ENCODE results near the gene OTUD5.
"Not testable (repeated sequence)": the region's sequence is repeated elsewhere in the genome, so short reads cannot be mapped to it uniquely, and the experiment has no call there.

OTUD5 gene, protein sequence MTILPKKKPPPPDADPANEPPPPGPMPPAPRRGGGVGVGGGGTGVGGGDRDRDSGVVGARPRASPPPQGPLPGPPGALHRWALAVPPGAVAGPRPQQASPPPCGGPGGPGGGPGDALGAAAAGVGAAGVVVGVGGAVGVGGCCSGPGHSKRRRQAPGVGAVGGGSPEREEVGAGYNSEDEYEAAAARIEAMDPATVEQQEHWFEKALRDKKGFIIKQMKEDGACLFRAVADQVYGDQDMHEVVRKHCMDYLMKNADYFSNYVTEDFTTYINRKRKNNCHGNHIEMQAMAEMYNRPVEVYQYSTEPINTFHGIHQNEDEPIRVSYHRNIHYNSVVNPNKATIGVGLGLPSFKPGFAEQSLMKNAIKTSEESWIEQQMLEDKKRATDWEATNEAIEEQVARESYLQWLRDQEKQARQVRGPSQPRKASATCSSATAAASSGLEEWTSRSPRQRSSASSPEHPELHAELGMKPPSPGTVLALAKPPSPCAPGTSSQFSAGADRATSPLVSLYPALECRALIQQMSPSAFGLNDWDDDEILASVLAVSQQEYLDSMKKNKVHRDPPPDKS

DNA sequence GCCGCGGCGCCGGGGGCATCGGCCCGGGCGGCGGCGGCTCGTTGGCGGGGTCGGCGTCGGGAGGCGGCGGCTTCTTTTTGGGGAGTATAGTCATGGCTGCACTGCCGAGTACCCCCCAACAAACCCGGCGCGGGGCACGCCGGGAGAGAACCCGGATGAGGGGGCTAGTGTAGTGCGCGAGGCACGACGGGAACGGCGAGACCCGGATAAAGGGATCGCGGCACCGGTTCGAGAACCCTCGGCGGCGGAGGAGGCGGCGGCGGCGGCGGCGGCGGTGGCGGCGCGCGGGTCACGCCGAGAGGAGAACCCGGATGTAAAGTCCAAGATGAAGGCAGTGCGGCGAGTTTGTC is at the start of gene OTUD5:
Gene OTUD5 (minus strand): TSS at position 131 of the 350 bp plus-strand sequence. CDS start 37 bp downstream, at position 94.
- no peak for FAIRE-seq

DNA sequence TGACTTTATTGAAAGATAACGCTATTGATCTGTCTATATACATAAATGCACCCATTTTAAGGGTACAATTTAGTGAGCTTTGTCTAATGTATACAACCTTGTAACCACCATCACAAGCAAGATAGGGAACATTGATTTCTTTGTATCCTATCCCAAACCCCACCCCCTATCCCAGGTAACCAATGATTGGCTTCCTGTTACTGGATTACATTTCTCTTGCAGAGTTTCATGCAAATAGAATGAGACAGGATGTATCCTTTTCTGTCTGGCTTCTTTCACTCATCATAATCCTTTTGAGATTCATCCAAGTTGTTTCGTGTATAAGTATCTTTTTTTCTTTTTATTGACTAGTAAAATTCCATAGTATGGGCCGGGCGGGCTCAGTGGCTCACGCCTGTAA is 46.3 kb upstream of the OTUD5 start:
- FAIRE-seq: no peak

DNA sequence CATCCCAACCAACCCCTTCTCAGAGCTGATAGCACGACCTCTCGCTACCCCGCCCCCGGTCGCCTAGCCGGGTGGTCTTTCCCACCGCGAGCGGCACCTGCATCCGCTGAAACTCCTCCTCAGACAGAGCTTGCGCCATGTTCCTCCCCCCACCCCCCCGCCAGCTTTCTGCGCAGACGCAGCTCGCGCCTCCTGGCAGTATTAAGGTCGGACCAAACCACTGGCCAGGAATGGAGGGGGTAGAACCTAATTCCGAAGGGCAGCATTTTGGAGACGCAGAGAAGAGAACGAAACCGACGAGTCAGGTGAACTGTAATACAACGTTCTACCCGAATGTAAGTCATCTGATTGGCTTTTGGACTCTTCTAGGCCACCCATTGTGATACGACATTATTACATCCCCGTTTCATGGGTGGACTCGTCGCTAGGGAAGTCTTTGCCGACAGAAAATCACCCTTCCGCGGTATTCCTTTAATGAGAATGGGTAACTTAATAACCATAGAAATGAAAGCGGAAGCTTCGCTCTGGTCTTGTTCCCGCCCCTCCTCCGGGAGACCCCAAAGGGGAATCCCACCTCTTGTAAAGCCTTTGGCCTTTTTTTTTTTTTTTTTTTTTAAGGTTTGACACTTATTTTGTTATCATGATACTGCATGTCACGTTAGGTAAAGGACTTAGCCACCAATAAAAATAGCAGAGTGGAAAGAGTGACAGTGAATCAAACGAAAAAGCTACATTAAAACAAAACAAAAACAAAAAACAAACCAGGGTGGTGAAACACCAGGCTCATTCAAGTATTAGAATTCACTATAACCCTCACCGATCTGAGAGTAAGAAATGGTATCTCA is 44.9 kb upstream of the OTUD5 start, which contains the start of gene GRIPAP1:
Gene GRIPAP1 (minus strand): TSS at position 174 of the 845 bp plus-strand sequence. CDS start 35 bp downstream, at position 139.
- FAIRE-seq: peak; percentile 62

DNA sequence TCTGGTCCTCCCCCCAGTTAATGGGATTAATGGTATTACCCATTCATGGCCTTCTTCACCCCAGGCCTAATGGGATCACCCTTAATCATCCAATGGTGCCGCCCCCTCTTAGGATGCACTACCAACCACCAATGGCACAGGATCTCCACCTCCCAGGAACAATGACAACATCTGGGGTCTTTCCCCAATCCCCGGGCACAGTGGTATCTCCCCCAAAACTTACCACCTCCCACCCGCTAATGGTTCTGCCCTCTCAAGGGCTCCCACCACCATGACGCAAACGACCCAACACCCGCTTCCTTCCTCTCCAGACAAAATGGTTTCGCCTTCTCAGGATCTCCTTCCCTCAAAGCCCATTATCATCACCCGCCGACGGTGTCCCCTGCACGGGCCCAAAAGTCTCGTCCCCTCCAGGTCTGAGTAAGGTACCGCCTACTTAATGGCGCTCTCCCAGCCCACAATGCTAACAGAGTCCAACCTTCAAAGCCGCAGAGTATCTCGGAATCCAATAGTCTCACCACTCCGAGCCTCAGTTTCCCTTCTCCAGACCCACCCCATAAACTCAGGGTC is 44.2 kb upstream of the OTUD5 start:
- FAIRE-seq: no peak

DNA sequence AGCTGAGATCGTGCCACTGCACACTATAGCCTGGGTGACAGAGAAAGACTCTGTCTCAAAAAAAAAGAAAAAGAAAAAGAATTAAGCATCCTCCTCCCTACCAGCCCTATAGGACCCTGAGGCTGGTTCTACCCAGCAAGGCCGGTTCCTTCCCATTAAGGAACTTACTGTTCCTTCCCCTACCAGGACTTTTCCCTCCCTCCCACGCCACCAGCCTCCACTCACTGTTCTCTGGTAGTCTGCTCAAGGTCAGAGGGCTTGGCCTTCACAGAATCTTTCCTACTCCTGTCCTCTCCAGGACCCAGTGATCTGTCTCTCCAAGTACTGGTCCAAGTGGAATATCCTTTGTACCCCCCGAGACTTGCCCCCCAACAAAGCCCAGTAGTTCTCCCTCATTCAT is 43.2 kb upstream of the OTUD5 start:
- no peak for FAIRE-seq

DNA sequence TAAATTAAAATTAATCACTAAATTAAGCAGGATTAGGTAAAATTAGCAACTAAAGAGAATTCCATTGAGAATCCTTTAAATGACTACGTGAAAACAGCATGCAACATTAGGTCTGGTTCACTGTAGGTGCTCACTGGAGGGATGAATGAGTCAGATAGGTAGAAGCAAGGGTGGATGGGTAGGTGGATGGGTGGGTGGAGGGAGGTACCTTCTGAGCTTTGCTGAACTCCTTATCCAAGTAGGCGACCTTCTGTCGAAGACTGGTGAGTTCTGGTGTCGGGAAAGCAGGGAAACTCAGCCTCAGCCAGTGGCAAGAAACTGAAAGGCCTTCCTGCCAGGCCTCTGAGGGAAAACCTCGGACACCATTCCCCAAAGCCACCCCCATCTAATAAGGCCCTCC is 41.6 kb upstream of the OTUD5 start:
- FAIRE-seq: no peak

DNA sequence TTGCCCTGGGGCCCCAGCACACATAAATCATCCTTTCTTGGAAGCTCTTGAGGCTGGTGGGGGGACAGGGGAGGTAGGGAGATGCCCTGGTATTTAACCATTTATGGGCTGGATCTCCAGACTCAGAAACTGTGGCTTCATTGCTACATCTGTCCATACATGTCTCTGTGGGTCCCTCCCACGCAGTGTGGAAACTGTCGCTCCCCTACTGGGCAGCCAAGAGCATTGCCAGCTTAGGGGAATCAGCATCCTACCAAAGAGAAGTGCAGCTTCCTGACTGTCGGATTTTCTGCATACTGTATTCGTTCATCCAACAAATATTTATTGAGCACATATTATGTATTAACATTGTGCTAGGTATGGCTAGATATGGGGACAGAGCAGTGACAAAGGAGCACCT is 41.0 kb upstream of the OTUD5 start:
- FAIRE-seq: no peak

DNA sequence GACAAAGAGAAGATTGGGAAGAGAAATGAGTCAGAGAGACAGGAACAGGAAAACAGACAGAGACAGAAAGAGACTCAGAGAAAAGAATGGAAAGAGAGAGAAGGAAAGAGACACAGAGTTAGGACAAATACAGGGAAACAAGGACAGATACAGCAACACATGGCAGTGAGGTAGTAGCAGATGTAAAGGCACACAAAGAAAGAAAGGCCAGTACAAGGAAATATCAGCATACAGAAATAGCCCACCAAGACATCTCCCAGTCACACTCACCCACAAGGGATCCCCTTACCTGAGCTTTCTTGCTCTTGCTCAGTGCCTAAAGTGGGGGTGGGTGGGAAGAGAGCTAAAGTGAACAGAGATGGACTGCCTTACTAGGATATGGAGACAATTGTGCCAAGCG is 40.5 kb upstream of the OTUD5 start:
- FAIRE-seq: no peak

DNA sequence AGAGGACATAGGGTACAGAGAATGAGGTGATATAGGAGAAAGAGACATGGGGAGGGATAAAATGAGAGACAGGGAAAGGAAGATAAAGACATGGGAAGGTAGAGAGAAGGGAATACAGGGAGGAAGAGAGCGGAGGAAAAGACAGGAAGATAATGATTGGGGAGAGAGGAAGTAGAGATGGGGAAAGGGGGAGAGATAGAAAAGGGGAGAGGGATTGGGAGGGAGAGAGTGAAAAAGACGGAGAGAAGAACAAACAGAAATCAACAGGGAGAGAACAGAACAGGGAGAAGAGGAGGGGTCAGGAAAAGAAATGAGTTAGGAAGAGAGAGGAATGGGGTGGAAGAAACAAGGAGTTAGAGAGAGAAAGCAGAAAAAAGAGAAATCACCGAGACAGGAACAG is 40.0 kb upstream of the OTUD5 start:
- FAIRE-seq: no peak

DNA sequence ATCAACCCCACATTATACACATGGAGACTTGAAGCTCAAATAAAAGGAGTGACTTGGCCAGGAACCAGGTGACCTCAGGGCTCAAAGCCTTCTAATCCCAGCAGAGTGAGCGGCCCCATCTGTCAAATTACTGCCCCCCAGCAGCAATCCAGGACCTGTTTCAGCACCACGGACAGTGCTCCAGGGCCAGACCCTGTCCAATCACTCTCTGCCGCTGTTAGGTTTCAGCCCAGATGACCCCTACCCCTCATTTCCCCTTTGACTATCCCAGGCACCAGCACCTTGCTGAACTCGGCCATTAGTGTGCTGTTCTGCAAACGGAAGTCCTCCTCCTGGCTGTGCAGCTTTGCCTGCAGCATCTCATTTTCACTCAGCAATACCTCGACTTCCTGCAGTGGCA is 39.6 kb upstream of the OTUD5 start:
- no peak for FAIRE-seq

DNA sequence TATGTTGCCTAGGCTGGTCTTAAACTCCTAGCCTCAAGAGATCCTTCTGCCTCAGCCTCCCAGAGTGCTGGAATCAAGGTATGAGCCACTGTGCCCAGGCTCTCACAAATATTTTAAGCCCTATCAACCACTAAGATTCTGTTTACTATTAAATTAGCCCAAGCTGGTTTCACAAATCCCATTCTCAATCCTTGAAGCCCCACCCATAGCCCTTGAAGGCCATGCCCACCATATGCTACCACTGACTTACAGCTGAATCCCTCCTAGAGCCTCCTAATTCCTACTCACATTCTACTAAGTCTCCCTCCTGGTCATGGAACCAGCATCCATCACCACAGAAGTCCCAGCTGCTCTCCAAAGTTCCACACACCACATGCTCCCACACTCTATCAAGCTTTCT is 34.9 kb upstream of the OTUD5 start:
- FAIRE-seq: no peak

DNA sequence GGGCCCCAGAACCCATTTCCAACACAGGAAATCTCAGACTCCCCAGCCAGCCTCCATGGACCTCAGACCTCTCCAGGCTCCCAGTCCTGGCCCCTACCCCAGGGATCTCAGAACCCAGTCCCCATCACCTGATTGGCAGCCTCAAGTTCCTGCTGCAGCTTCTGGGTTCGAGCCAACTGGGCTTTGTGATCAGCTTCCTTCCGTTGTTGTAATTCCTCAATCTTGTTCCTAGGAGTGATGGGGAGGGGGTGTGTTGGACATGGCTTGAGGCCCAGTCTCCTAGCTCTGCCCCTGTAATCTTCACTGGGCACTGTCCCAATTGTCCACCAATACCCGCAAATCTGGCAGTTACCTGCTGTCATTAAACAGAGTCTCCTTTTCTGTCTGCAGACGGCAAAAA is 32.1 kb upstream of the OTUD5 start:
- FAIRE-seq: no peak

DNA sequence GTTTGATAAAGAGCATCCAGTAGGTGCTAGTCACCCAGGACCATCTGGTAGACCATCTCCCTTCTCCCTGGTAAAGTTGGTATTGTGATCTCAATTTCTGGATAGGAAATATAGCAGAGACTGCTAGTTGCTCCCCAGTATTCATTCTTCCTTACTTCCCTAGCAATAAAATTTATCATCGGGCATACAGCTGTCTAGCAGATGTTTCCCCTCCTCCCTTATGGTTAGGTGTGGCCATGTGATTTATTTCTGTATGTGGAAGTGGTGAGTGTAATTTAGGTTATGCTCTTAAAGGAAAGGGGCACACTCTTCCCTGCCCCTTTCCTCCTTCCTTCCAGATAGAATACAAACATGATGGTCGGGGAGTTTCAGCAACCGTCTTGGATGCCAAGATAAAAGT is 26.5 kb upstream of the OTUD5 start:
- FAIRE-seq: no peak

DNA sequence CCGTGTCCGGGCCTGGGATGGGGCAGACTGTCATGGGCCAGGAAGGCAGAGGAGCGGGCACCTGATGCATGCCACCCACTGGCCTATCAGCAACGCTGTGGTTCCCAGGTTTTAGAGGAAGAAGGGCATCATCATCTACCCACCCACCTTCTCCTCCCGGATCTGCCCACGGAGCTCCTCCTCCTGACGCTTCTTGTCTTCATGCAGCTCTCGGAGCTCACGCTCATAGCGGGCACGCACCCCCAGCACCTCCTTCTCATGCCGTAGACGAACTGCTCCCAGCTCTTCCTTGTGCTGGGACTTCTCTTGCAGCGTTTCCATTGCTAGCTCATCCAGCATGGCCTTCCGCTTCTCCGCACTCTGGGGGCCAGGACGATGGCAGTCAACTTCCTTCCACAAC is 25.7 kb upstream of the OTUD5 start:
- FAIRE-seq: no peak

DNA sequence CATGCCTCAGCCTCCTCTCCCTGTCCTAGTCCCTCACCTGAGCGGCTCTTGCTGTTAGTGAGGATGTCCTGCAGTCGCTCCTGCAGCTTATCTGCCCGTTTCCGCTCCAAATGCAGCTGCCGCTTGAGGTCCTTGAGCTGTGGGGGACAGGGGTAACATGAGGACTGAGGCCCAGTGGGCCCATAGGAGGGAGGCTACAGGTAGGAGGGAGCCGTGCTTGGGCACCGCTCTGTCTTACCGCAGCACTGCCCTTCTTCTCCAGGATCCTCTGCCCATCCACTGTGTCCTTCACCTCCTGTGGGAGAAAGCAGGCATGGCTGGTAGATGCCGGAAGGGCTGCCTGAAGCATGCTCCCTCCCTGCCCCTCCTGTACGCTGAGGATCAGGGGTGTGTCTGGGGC is 23.8 kb upstream of the OTUD5 start:
- no peak for FAIRE-seq

DNA sequence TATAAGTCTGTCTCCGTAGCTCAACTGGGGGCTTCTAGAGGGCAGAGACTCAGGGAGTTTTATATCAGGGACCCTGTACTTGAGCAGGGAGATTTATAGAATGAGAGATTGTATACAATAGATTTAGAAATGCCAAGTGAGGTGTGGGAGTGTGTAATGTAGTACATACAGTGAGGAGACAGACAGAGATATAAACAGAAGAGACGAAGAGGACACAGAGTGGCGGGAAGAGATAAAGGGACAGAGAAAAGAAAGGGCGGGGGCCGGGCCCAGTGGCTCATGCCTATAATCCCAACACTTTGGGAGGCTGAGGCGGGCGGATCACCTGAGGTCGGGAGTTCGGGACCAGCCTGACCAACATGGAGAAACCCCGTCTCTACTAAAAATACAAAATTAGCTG is 22.9 kb upstream of the OTUD5 start:
- not testable (repeated sequence) for FAIRE-seq

DNA sequence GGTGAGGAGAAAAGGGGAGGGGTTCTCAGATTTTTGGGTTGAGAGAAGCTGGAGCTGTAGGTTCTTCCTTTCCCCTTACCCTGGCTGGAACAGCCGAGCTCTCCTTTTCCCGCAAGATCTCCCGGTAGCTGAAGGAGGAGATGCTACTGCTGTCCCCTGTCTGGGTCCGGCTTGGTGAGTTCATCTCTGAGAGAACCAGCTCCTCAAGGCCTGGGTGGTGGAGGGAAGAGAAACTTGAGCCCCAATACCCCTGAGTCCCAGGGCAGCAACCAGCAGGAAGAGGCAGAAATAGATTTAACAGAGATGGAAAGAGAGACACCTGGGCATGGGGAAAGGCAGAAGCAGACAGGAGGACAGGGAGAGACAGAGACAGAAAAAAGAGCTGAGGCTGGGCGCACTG is 20.8 kb upstream of the OTUD5 start:
- no peak for FAIRE-seq

DNA sequence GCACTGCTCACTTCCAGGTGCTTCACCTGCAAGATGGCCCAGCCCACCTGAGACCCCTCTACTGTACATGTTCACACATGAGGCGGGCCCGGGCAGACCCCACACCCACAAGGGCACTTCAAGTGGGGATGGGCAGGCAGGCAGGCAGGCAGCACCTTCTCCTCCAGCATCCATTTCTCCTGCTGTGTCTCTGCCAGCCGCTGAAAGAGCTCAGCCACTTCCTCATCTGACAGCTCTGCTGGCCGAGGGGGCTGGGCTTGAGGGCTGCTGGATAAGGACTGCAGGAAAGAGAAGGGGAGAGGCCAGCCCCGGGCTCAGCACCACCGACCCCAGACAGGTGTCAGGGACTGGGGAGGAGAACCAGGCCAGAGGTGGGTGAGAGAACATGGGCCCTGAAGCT is 18.7 kb upstream of the OTUD5 start:
- FAIRE-seq: no peak

DNA sequence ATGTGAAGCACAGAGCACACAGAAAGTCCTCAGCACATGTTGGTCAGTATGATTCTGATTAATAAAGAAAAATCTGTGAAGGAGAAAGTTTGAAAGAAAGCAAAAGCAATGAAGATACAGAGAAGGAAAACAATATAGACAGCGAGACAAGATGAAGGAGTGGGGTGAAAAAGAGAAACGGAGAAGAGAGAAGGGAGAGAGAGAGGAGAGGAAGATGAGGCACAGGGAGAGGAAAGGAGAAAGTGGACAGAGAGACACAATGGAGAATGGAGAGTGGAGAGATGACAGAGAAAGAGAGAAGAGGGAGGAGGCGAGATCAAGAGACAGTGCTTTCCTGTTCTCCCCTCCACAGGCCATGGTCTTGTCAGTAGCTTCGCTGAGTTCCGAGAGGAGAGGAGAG is 18.1 kb upstream of the OTUD5 start:
- FAIRE-seq: no peak

DNA sequence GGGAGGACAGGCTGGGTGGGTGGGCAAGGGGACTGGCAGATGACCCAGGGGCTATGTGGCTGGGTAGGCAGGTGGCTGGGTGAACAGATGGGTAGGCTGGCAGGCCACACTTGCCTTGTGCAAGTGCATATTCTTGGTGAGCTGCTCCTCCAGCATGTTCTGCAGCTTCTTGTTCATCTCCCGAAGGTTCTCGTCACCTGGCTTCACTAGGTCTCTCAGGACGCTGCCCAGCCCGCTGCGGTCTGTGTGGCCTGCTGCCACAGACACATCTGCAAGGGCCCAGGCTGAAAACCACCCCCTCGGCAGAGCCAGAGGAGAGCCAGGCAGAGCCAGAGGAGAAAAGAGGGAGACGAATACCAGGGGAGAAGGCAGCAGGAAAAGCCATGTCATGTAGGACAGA is 17.6 kb upstream of the OTUD5 start:
- FAIRE-seq: no peak

DNA sequence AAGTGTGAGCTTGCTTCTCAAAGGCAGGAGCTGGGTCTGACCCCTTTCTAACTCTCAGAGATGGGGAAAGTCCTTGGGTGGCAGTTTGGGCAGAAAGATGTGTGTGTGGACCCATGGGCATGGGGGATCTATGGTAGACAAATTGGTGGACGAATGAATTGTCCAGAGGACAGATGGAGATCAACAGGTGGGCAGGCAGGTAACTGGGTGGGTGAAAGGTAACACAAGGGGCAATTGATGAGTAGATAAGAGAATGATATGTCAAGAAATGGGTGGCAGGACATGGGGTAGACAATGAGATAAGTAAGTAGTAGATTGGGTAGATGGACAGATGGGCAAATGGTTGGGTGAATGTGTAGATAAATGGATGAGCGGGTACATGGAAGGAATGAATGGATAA is 17.2 kb upstream of the OTUD5 start:
- no peak for FAIRE-seq

DNA sequence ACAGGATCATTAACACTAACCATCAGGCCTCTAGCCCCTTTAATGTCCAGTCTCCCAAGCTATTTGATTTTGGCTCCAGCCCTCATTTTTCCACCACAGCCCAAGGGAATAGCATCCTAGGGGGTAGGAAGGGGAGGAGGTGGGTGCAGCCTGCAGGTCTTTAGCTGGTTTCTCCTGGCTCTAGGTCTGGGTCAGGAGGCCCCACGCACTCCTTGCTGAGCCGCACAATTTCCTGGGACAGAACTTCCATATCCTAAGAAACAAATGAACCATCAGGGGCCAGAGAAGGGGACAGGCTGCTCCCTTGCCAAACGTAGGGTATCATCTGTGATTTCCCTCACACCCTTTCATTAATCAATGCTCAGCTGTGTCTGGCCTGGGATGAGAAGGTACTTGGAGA is 16.6 kb upstream of the OTUD5 start:
- no peak for FAIRE-seq

Data from A204.1 (cell line).